Measurements from ENCODE around the gene SOAT2. TPM values are rescaled to one million over a fixed set of nuclear protein-coding genes. Genes with fewer than 3 reads are reported as not detected.
"Not testable (repeated sequence)": the region's sequence is repeated elsewhere in the genome, so short reads cannot be mapped to it uniquely, and the experiment has no call there.

Gene SOAT2
- total RNA-seq, 5 donors from 2014 or later (not counting 1 experiment from before 2014, with no cell fraction given) = 0.82 to 1.6 (median 0.89) TPM

GRCh38 chr12:53094394-53094787 lies 8.9 kb upstream of the SOAT2 start:
- Mint-ChIP-seq H3K36me3 (no peaks in the 10 kb centered on the region), H3K27me3 (peaks cover 0 to 9% of the 10 kb centered on the region in 2 donors), H3K4me1 (peaks cover 23 to 25% (median 24%) of the 10 kb centered on the region in 3 donors), H3K9me3 (no peaks in the 10 kb centered on the region), H3K27ac (no peak overlapping the region), H3K4me3 (no peak overlapping the region)
- Histone ChIP-seq H3K9me3 (no peaks in the 10 kb centered on the region), H3K27me3 (replicated peaks in 1 of 2; ENCODE audit: control insufficient read depth in 2 of 2, extremely low read depth in 1 of 2, insufficient read depth in 2 of 2, low read length in 1 of 2) (peaks cover 0 to 22% of the 10 kb centered on the region in 2 experiments), H3K36me3 (ENCODE audit: control insufficient read depth in 2 of 2, extremely low read depth in 1 of 2, insufficient read depth in 1 of 2, low read length in 1 of 2) (no peaks in the 10 kb centered on the region), H3K27ac (ENCODE audit: low read length) (no peak overlapping the region), H3K4me1 (ENCODE audit: control insufficient read depth in 1 of 2, extremely low read depth in 1 of 2, insufficient read depth in 2 of 2, low read length in 2 of 2) (peaks cover 7 to 26% of the 10 kb centered on the region in 2 experiments), H3K4me3 (ENCODE audit: control insufficient read depth in 1 of 2, extremely low read depth in 1 of 2, low read length in 1 of 2) (no peak overlapping the region)
- ATAC-seq (replicated peaks in 1 of 4) = no peak
- POLR2A ChIA-PET = interaction anchor here in 1 of 2 donors (0.6 kb wide), 1 partner anchor 112 kb away, joined by 4 read pairs; no protein-coding TSS in a partner anchor
- WGBS (ENCODE audit: insufficient coverage) = 82% methylated on average over 5 of the region's 6 CpGs
- CTCF ChIA-PET = interaction anchor here in 1 of 2 donors (1.0 kb wide), 1 partner anchor 29 kb away, joined by 3 read pairs; no protein-coding TSS in a partner anchor
- DNase-seq = no peak

- Histone ChIP-seq H3K27me3 (replicated peaks in 1 of 2; ENCODE audit: control insufficient read depth in 2 of 2, extremely low read depth in 1 of 2, insufficient read depth in 2 of 2, low read length in 1 of 2) (peaks cover 0 to 19% of the 10 kb centered on the region in 2 experiments), H3K4me1 (ENCODE audit: control insufficient read depth in 1 of 2, extremely low read depth in 1 of 2, insufficient read depth in 2 of 2, low read length in 2 of 2) (peaks cover 7 to 30% of the 10 kb centered on the region in 2 experiments)
- H3K4me3 Mint-ChIP-seq; H3K27me3 Mint-ChIP-seq; H3K27ac Mint-ChIP-seq; H3K36me3 ChIP-seq (ENCODE audit: control insufficient read depth in 2 of 2, extremely low read depth in 1 of 2, insufficient read depth in 1 of 2, low read length in 1 of 2); ATAC-seq (replicated peaks in 1 of 4); H3K27ac ChIP-seq (ENCODE audit: low read length); H3K4me3 ChIP-seq (ENCODE audit: control insufficient read depth in 1 of 2, extremely low read depth in 1 of 2, low read length in 1 of 2); H3K36me3 Mint-ChIP-seq; DNase-seq; H3K9me3 Mint-ChIP-seq; H3K9me3 ChIP-seq: not testable (repeated sequence)
- ChIA-PET CTCF (interaction anchor here in 1 of 2 donors (1.4 kb wide), 1 partner anchor 29 kb away, joined by 9 read pairs; no protein-coding TSS in a partner anchor), POLR2A (interaction anchor here in 1 of 2 donors (0.6 kb wide), 2 partner anchors 112 to 397 kb away, joined by 3 to 4 read pairs; no protein-coding TSS in a partner anchor)
- WGBS (ENCODE audit: insufficient coverage) = 83% methylated on average over 1 of the region's 5 CpGs
- peaks cover 24 to 26% (median 25%) of the 10 kb centered on the region in 3 donors for H3K4me1 Mint-ChIP-seq
These were observed 8.3 kb upstream of the SOAT2 start for GRCh38 chr12:53094796-53095595.

GRCh38 chr12:53095596-53095895 lies 7.7 kb upstream of the SOAT2 start:
- not testable (repeated sequence) for H3K36me3 Mint-ChIP-seq
- POLR2A ChIA-PET = interaction anchor here in 1 of 2 donors (0.6 kb wide), 1 partner anchor 397 kb away, joined by 3 read pairs; no protein-coding TSS in a partner anchor
- no CpG with 5 or more reads among the region's 3 CpGs for WGBS (ENCODE audit: insufficient coverage)

GRCh38 chr12:53096089-53096741 lies 7.1 kb upstream of the SOAT2 start:
- 100% methylated on average over 6 of the region's 11 CpGs for WGBS (ENCODE audit: insufficient coverage)
- Mint-ChIP-seq H3K4me3 (peak overlapping the region in 1 of 3 donors; percentile 79), H3K27ac (no peak overlapping the region), H3K36me3 (no peaks in the 10 kb centered on the region), H3K27me3 (peaks cover 0 to 8% of the 10 kb centered on the region in 2 donors), H3K9me3 (no peaks in the 10 kb centered on the region), H3K4me1 (peaks cover 27 to 30% (median 29%) of the 10 kb centered on the region in 3 donors)
- peaks cover 0 to 16% of the 10 kb centered on the region in 2 experiments for H3K27me3 ChIP-seq (replicated peaks in 1 of 2; ENCODE audit: control insufficient read depth in 2 of 2, extremely low read depth in 1 of 2, insufficient read depth in 2 of 2, low read length in 1 of 2)
- CTCF ChIA-PET = interaction anchor here (0.6 to 1.4 kb wide), 3 partner anchors 17 to 105 kb away, joined by 3 to 9 read pairs (median 7); partner anchors contain the start of gene SPRYD3 (in 1 of the 2)
- H3K27ac ChIP-seq (ENCODE audit: low read length) = no peak overlapping the region
- no peak for ATAC-seq (replicated peaks in 1 of 4)
- no peak overlapping the region for H3K4me3 ChIP-seq (ENCODE audit: control insufficient read depth in 1 of 2, extremely low read depth in 1 of 2, low read length in 1 of 2)
- H3K4me1 ChIP-seq (ENCODE audit: control insufficient read depth in 1 of 2, extremely low read depth in 1 of 2, insufficient read depth in 2 of 2, low read length in 2 of 2) = peaks cover 7 to 36% of the 10 kb centered on the region in 2 experiments
- H3K36me3 ChIP-seq (ENCODE audit: control insufficient read depth in 2 of 2, extremely low read depth in 1 of 2, insufficient read depth in 1 of 2, low read length in 1 of 2) = no peaks in the 10 kb centered on the region
- POLR2A ChIA-PET = no interaction called here
- no peak for DNase-seq
- H3K9me3 ChIP-seq = no peaks in the 10 kb centered on the region

More at GRCh38 chr12:53095596-53095895, 7.7 kb upstream of the SOAT2 start:
- not testable (repeated sequence) for H3K4me3 ChIP-seq (ENCODE audit: control insufficient read depth in 1 of 2, extremely low read depth in 1 of 2, low read length in 1 of 2); H3K9me3 ChIP-seq; ATAC-seq (replicated peaks in 1 of 4); H3K36me3 ChIP-seq (ENCODE audit: control insufficient read depth in 2 of 2, extremely low read depth in 1 of 2, insufficient read depth in 1 of 2, low read length in 1 of 2); H3K27me3 Mint-ChIP-seq; H3K9me3 Mint-ChIP-seq; H3K27ac ChIP-seq (ENCODE audit: low read length); H3K4me3 Mint-ChIP-seq; DNase-seq; H3K27ac Mint-ChIP-seq
- CTCF ChIA-PET = interaction anchor here (0.9 to 1.4 kb wide), 2 partner anchors 30 to 106 kb away, joined by 3 to 9 read pairs; no protein-coding TSS in a partner anchor
- H3K4me1 Mint-ChIP-seq = peaks cover 27 to 28% (median 28%) of the 10 kb centered on the region in 3 donors
- Histone ChIP-seq H3K4me1 (ENCODE audit: control insufficient read depth in 1 of 2, extremely low read depth in 1 of 2, insufficient read depth in 2 of 2, low read length in 2 of 2) (peaks cover 7 to 32% of the 10 kb centered on the region in 2 experiments), H3K27me3 (replicated peaks in 1 of 2; ENCODE audit: control insufficient read depth in 2 of 2, extremely low read depth in 1 of 2, insufficient read depth in 2 of 2, low read length in 1 of 2) (peaks cover 0 to 16% of the 10 kb centered on the region in 2 experiments)

GRCh38 chr12:53096759-53097158 lies 6.5 kb upstream of the SOAT2 start:
- peak overlapping the region; percentile 17 to 66 for H3K27ac Mint-ChIP-seq
- H3K4me1 Mint-ChIP-seq = peaks cover 29 to 33% (median 29%) of the 10 kb centered on the region in 3 donors
- Histone ChIP-seq H3K27me3 (replicated peaks in 1 of 2; ENCODE audit: control insufficient read depth in 2 of 2, extremely low read depth in 1 of 2, insufficient read depth in 2 of 2, low read length in 1 of 2) (peaks cover 0 to 16% of the 10 kb centered on the region in 2 experiments), H3K27ac (ENCODE audit: low read length) (no peak overlapping the region), H3K4me1 (ENCODE audit: control insufficient read depth in 1 of 2, extremely low read depth in 1 of 2, insufficient read depth in 2 of 2, low read length in 2 of 2) (peaks cover 7 to 38% of the 10 kb centered on the region in 2 experiments), H3K4me3 (ENCODE audit: control insufficient read depth in 1 of 2, extremely low read depth in 1 of 2, low read length in 1 of 2) (no peak overlapping the region), H3K9me3 (no peaks in the 10 kb centered on the region), H3K36me3 (ENCODE audit: control insufficient read depth in 2 of 2, extremely low read depth in 1 of 2, insufficient read depth in 1 of 2, low read length in 1 of 2) (no peaks in the 10 kb centered on the region)
- DNase-seq = no peak
- H3K36me3 Mint-ChIP-seq = no peaks in the 10 kb centered on the region
- H3K27me3 Mint-ChIP-seq = peaks cover 0 to 8% of the 10 kb centered on the region in 2 donors
- ATAC-seq (replicated peaks in 1 of 4) = no peak
- H3K4me3 Mint-ChIP-seq = peak overlapping the region; percentile 69 to 79 (median 78)
- POLR2A ChIA-PET = no interaction called here
- H3K9me3 Mint-ChIP-seq = no peaks in the 10 kb centered on the region
- WGBS (ENCODE audit: insufficient coverage) = 83% methylated on average over 7 of the region's 9 CpGs
- CTCF ChIA-PET = interaction anchor here in 1 of 2 donors (3.2 kb wide), 1 partner anchor 30 kb away, joined by 25 read pairs; no protein-coding TSS in a partner anchor

GRCh38 chr12:53097207-53097563 lies 6.1 kb upstream of the SOAT2 start:
- Mint-ChIP-seq H3K4me3 (peak overlapping the region; percentile 69 to 79 (median 78)), H3K27ac (peak overlapping the region; percentile 17 to 66), H3K9me3 (no peaks in the 10 kb centered on the region), H3K36me3 (no peaks in the 10 kb centered on the region), H3K27me3 (peaks cover 0 to 6% of the 10 kb centered on the region in 2 donors), H3K4me1 (peaks cover 32 to 37% (median 33%) of the 10 kb centered on the region in 3 donors)
- Histone ChIP-seq H3K27me3 (replicated peaks in 1 of 2; ENCODE audit: control insufficient read depth in 2 of 2, extremely low read depth in 1 of 2, insufficient read depth in 2 of 2, low read length in 1 of 2) (peaks cover 0 to 16% of the 10 kb centered on the region in 2 experiments), H3K36me3 (ENCODE audit: control insufficient read depth in 2 of 2, extremely low read depth in 1 of 2, insufficient read depth in 1 of 2, low read length in 1 of 2) (no peaks in the 10 kb centered on the region), H3K27ac (ENCODE audit: low read length) (peak overlapping the region; percentile 38), H3K9me3 (no peaks in the 10 kb centered on the region), H3K4me3 (ENCODE audit: control insufficient read depth in 1 of 2, extremely low read depth in 1 of 2, low read length in 1 of 2) (peak overlapping the region; percentile 50 to 58), H3K4me1 (ENCODE audit: control insufficient read depth in 1 of 2, extremely low read depth in 1 of 2, insufficient read depth in 2 of 2, low read length in 2 of 2) (peaks cover 10 to 42% of the 10 kb centered on the region in 2 experiments)
- DNase-seq (no peak), ATAC-seq (replicated peaks in 1 of 4) (no peak)
- CTCF ChIA-PET = interaction anchor here in 1 of 2 donors (2.7 to 3.2 kb wide), 2 partner anchors 11 to 30 kb away, joined by 11 to 25 read pairs; no protein-coding TSS in a partner anchor
- 40% methylated on average over 4 of the region's 9 CpGs for WGBS (ENCODE audit: insufficient coverage)
- POLR2A ChIA-PET = no interaction called here
